ENCODE results near the gene PDZD2. TPM values are rescaled to one million over a fixed set of nuclear protein-coding genes. Genes with fewer than 3 reads are reported as not detected.

The PDZD2 gene
- total RNA-seq, 1 donor from 2014 or later = 21.5 TPM

- H3K4me1 Mint-ChIP-seq = peaks cover 32% of the 10 kb centered on the region
- no peaks in the 10 kb centered on the region for H3K36me3 Mint-ChIP-seq
- DNase-seq (ENCODE audit: low spot score in 2 of 2, unreplicated experiment in 2 of 2) = no peak
- H3K9me3 Mint-ChIP-seq = no peaks in the 10 kb centered on the region
- H3K27ac Mint-ChIP-seq = no peak overlapping the region
- no peak overlapping the region for H3K4me3 Mint-ChIP-seq
- H3K27me3 Mint-ChIP-seq (ENCODE audit: low read depth) = no peaks in the 10 kb centered on the region
- TF ChIP-seq CTCF (IDR thresholded peaks at IDR 0.05; ENCODE audit: unreplicated experiment) = no peak
Measured at GRCh38 chr5:31888564-31888963, 249.6 kb downstream of the PDZD2 start.

DNA sequence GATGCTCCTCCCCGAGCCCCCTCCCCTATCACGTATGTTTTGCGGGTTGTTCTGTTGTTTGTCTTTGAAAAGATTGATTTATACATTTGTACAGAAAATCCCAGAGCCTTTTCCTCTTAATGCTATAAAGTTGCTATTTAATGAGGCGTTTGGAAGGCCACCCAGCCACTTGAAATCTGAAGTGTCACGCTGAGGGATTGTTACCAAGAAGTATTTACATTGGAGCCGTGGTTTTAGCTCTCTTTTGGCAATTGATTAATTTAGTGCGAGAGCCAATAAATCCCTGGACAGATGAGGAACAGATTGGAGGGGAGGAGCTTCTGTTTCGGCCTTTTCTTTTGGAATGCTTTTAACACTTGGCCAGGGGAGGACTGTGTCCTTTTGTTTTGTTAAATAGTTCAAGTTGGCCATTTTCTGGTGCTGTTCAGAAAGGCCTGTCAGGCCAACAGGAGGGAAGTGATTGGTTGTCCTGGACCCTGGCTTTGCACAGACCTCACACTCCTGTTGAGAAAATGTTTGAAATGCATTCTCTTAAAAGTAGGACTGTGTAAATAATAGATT lies 250.2 kb downstream of the PDZD2 start:
- Mint-ChIP-seq H3K4me3 (no peak overlapping the region), H3K36me3 (no peaks in the 10 kb centered on the region), H3K27ac (peak overlapping the region; percentile 32), H3K4me1 (peaks cover 32% of the 10 kb centered on the region), H3K9me3 (no peaks in the 10 kb centered on the region), H3K27me3 (ENCODE audit: low read depth) (no peaks in the 10 kb centered on the region)
- no peak for DNase-seq (ENCODE audit: low spot score in 2 of 2, unreplicated experiment in 2 of 2)
- no peak for TF ChIP-seq CTCF (IDR thresholded peaks at IDR 0.05; ENCODE audit: unreplicated experiment)

DNA sequence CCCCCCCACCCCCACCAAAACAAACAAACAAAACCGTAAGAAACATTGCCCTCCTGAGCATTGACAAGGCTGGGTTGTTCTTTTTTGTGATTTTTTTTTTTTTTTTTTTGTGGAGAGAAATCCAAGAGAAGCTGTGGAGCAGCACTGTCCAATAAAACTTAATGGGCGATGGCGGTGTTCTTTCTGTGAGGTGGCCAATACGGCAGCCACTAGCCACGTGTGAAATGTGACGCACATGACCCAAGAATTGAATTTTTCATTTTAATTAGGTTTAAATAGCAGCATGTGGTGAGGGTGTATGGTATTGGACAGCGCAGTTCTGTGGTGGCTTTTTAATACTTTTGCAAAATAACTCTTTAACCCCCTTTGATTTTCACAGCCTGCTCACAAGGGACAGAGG lies 251.1 kb downstream of the PDZD2 start:
- H3K4me3 Mint-ChIP-seq = no peak overlapping the region
- no peak overlapping the region for H3K27ac Mint-ChIP-seq
- H3K36me3 Mint-ChIP-seq = no peaks in the 10 kb centered on the region
- H3K4me1 Mint-ChIP-seq = peaks cover 30% of the 10 kb centered on the region
- no peaks in the 10 kb centered on the region for H3K9me3 Mint-ChIP-seq
- DNase-seq (ENCODE audit: low spot score in 2 of 2, unreplicated experiment in 2 of 2) = no peak
- no peak for TF ChIP-seq CTCF (IDR thresholded peaks at IDR 0.05; ENCODE audit: unreplicated experiment)
- H3K27me3 Mint-ChIP-seq (ENCODE audit: low read depth) = no peaks in the 10 kb centered on the region

DNA sequence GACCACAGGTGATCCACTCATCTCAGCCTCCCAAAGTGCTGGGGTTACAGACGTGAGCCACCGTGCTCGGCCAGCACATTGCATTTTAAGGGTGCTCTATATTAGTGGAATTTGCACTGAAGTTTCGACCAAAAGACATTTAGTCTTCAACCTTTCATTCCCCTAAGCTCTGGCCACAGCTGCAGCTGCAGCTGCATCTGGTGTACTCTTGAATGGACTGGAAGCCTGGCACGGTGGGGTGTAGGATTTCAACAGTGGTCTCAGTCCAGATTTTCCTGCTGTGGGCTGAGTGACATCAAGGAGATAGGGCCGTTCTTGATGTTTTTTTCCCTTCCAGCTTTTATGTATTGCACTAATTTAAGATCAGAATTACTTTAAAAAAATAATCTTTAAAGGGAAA lies 255.2 kb downstream of the PDZD2 start:
- no peak for TF ChIP-seq CTCF (IDR thresholded peaks at IDR 0.05; ENCODE audit: unreplicated experiment)

GRCh38 chr5:31895199-31895820 lies 256.4 kb downstream of the PDZD2 start:
- Mint-ChIP-seq H3K27ac (no peak overlapping the region), H3K4me1 (peaks cover 7% of the 10 kb centered on the region), H3K27me3 (ENCODE audit: low read depth) (no peaks in the 10 kb centered on the region), H3K36me3 (no peaks in the 10 kb centered on the region), H3K4me3 (no peak overlapping the region), H3K9me3 (no peaks in the 10 kb centered on the region)
- DNase-seq (ENCODE audit: low spot score in 2 of 2, unreplicated experiment in 2 of 2) = no peak
- TF ChIP-seq CTCF (IDR thresholded peaks at IDR 0.05; ENCODE audit: unreplicated experiment) = no peak

More for the DNA sequence above, 255.2 kb downstream of the PDZD2 start:
- no peak overlapping the region for H3K27ac Mint-ChIP-seq
- no peak overlapping the region for H3K4me3 Mint-ChIP-seq
- peaks cover 13% of the 10 kb centered on the region for H3K4me1 Mint-ChIP-seq
- no peaks in the 10 kb centered on the region for H3K27me3 Mint-ChIP-seq (ENCODE audit: low read depth)
- no peak for DNase-seq (ENCODE audit: low spot score in 2 of 2, unreplicated experiment in 2 of 2)
- H3K9me3 Mint-ChIP-seq = no peaks in the 10 kb centered on the region
- H3K36me3 Mint-ChIP-seq = no peaks in the 10 kb centered on the region

Data from mesothelial cell of epicardium (in vitro differentiated cells).